ENCODE results near the gene ATP8A2.

ATP8A2 gene

DNA sequence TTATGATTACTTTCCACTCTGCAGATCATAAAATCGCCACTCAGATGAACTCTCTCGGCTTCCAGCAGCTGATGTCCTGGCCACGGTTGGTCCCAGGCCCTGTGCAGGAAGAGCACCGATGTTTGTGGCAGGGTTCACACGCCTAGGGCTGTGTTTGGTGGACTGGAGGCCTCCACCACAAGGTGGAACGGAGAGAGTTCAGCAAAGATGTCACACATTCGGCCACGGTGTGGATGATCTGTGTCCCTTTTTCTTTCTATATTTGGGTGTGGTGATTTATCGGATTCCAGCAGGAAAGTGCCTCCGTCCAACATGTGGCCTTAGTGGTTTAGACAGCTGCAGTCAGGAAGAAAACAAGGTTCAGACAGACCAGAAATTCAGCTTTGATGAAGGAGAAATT lies 680.6 kb downstream of the ATP8A2 start:
- Histone ChIP-seq H3K36me3 (ENCODE audit: control insufficient read depth, insufficient read depth, low read length) (no peaks in the 10 kb centered on the region), H3K4me3 (replicated peaks; ENCODE audit: low read depth, low read length) (no peak overlapping the region), H3K27me3 (replicated peaks; ENCODE audit: control insufficient read depth, insufficient read depth, low read length) (peaks cover 3% of the 10 kb centered on the region)
- no peak for DNase-seq (ENCODE audit: extremely low read depth, insufficient read length)
- TF ChIP-seq, protein P1, sequence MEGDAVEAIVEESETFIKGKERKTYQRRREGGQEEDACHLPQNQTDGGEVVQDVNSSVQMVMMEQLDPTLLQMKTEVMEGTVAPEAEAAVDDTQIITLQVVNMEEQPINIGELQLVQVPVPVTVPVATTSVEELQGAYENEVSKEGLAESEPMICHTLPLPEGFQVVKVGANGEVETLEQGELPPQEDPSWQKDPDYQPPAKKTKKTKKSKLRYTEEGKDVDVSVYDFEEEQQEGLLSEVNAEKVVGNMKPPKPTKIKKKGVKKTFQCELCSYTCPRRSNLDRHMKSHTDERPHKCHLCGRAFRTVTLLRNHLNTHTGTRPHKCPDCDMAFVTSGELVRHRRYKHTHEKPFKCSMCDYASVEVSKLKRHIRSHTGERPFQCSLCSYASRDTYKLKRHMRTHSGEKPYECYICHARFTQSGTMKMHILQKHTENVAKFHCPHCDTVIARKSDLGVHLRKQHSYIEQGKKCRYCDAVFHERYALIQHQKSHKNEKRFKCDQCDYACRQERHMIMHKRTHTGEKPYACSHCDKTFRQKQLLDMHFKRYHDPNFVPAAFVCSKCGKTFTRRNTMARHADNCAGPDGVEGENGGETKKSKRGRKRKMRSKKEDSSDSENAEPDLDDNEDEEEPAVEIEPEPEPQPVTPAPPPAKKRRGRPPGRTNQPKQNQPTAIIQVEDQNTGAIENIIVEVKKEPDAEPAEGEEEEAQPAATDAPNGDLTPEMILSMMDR (IDR thresholded peaks at IDR 0.05; ENCODE audit: insufficient read depth, low read length, poor library complexity, severe bottlenecking): no peak

DNA sequence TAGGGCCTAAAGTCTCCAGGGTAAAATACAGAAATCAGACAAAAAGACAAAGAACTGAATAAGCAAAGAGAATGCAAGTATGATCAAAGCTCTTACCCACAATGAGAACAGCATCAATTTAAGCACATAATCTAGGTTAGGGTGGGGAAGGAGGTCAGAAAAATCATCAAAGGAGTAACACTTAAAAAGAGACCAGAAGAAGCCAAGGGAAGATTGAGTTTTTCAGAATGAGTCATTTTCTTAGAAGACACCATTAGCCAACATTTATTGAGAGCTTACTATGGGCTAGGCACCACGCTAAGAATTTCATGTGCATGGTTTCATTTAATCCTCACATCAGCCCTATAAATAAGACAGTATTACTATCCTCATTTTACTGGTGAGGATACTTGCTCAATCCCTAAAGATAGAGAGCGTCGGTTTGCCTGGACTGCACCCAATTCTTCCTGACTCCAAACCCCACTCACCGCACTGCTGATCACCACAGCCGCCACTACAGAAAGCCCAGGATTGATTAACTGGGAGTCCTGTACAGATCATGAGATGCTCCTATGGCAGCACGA lies 681.7 kb downstream of the ATP8A2 start:
- TF ChIP-seq, protein P1 (IDR thresholded peaks at IDR 0.05; ENCODE audit: insufficient read depth, low read length, poor library complexity, severe bottlenecking): no peak
- no peak for DNase-seq (ENCODE audit: extremely low read depth, insufficient read length)
- Histone ChIP-seq H3K4me3 (replicated peaks; ENCODE audit: low read depth, low read length) (no peak overlapping the region), H3K27me3 (replicated peaks; ENCODE audit: control insufficient read depth, insufficient read depth, low read length) (peaks cover 5% of the 10 kb centered on the region), H3K36me3 (ENCODE audit: control insufficient read depth, insufficient read depth, low read length) (no peaks in the 10 kb centered on the region)

DNA sequence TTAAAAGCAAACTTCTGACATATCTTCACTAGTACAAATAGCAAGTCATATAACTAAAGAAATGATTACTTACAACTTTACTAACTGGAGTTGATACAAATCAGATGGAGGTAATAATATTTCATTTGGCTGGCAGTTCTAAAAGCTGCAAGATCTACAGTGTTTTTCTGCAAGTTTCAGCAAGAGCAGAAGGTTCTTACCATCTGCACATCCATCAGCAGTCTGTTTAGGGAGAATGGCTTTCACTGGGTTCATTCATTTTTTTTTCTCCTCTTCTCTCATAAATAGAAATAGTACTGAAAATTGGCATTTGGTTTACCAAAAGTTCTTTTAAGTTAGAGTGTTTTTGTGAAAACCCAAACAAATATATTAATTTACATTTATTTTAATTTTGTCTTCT lies 683.1 kb downstream of the ATP8A2 start:
- Histone ChIP-seq H3K4me3 (replicated peaks; ENCODE audit: low read depth, low read length) (no peak overlapping the region), H3K36me3 (ENCODE audit: control insufficient read depth, insufficient read depth, low read length) (no peaks in the 10 kb centered on the region), H3K27me3 (replicated peaks; ENCODE audit: control insufficient read depth, insufficient read depth, low read length) (peaks cover 1% of the 10 kb centered on the region; the same call in 1 of the 2 replicates)
- no peak for DNase-seq (ENCODE audit: extremely low read depth, insufficient read length)
- TF ChIP-seq, protein P1 (IDR thresholded peaks at IDR 0.05; ENCODE audit: insufficient read depth, low read length, poor library complexity, severe bottlenecking): no peak

DNA sequence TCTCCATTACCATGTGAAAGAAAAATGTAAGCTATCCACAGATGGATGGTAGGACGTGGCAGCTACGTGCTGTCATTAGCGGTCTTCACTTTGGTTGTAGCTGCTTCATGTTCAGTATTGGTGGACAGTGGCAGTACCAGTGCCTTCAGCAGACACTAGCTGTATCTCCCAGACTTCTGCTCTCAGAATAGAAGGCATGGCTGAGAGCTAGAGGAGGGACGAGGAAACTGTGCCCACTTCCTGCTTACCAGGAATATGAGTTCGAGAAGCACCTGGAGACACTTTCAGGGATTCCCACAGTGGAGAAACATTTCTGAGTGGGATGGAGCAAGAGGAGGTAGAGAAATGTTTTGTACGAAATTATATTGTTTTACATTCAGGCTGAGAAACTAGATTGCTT lies 686.9 kb downstream of the ATP8A2 start:
- Histone ChIP-seq H3K36me3 (ENCODE audit: control insufficient read depth, insufficient read depth, low read length) (no peaks in the 10 kb centered on the region), H3K4me3 (replicated peaks; ENCODE audit: low read depth, low read length) (no peak overlapping the region), H3K27me3 (replicated peaks; ENCODE audit: control insufficient read depth, insufficient read depth, low read length) (peaks cover 1% of the 10 kb centered on the region; the same call in 1 of the 2 replicates)
- no peak for DNase-seq (ENCODE audit: extremely low read depth, insufficient read length)
- TF ChIP-seq, protein P1 (IDR thresholded peaks at IDR 0.05; ENCODE audit: insufficient read depth, low read length, poor library complexity, severe bottlenecking): no peak

DNA sequence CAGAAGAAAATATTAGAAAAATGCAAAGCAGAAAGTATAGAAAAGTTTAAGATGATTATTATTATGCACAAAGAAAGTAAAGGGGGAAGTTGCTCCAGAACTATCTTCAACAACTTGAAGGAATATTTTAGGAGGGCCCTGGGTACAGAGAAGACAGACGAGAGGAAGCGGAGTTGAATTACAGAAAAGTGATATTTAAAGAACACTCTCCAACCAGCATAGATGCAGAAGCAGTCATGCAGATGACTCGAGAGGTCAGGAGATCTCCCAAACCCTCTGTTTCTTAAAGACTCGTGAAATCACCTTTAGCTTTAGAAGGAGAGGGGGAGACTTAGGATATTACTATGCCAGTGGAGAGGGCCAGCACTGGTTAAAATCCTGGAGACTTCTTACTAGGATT lies 688.6 kb downstream of the ATP8A2 start:
- Histone ChIP-seq H3K36me3 (ENCODE audit: control insufficient read depth, insufficient read depth, low read length) (no peaks in the 10 kb centered on the region), H3K27me3 (replicated peaks; ENCODE audit: control insufficient read depth, insufficient read depth, low read length) (peaks cover 1% of the 10 kb centered on the region; the same call in 1 of the 2 replicates), H3K4me3 (replicated peaks; ENCODE audit: low read depth, low read length) (no peak overlapping the region)
- TF ChIP-seq, protein P1 (IDR thresholded peaks at IDR 0.05; ENCODE audit: insufficient read depth, low read length, poor library complexity, severe bottlenecking): no peak
- DNase-seq (ENCODE audit: extremely low read depth, insufficient read length): no peak

DNA sequence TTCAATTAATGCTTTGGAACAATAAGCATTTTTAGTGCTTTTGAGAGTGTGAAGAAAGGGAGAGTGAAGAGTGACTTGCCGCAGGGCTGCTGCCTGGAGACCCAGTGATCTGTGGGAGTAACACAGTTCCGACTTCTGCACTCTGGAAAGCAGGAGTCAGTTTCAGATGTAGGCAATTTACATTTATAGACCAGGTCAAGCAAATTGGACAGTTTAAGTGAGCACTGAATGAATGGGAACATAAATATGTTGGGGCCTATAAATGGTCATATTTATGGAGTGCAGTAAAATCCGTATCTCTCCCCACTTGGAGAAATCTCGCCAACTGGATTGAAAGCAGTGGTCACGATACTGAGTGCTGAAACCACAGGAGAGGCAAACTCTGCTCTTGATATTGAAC lies 689.5 kb downstream of the ATP8A2 start:
- no peak for DNase-seq (ENCODE audit: extremely low read depth, insufficient read length)
- Histone ChIP-seq H3K4me3 (replicated peaks; ENCODE audit: low read depth, low read length) (no peak overlapping the region), H3K27me3 (replicated peaks; ENCODE audit: control insufficient read depth, insufficient read depth, low read length) (peaks cover 1% of the 10 kb centered on the region; the same call in 1 of the 2 replicates), H3K36me3 (ENCODE audit: control insufficient read depth, insufficient read depth, low read length) (no peaks in the 10 kb centered on the region)
- TF ChIP-seq, protein P1 (IDR thresholded peaks at IDR 0.05; ENCODE audit: insufficient read depth, low read length, poor library complexity, severe bottlenecking): no peak

Measured in GM06990 (cell line).